ENCODE data around the gene CTPS1.

The CTPS1 gene

GRCh38 chr1:41044187-41044586 is 64.7 kb downstream of the CTPS1 start:
- Mint-ChIP-seq H3K4me3 (no peak overlapping the region), H3K9me3 (no peaks in the 10 kb centered on the region), H3K27me3 (no peaks in the 10 kb centered on the region), H3K36me3 (peaks cover 49% of the 10 kb centered on the region), H3K27ac (no peak overlapping the region), H3K4me1 (no peaks in the 10 kb centered on the region)
- no peak for ATAC-seq

- H3K27ac Mint-ChIP-seq: no peak overlapping the region
- no peaks in the 10 kb centered on the region for H3K27me3 Mint-ChIP-seq
- no peak for ATAC-seq
- H3K4me3 Mint-ChIP-seq: no peak overlapping the region
- H3K36me3 Mint-ChIP-seq: peaks cover 54% of the 10 kb centered on the region
- H3K9me3 Mint-ChIP-seq: no peaks in the 10 kb centered on the region
- H3K4me1 Mint-ChIP-seq: no peaks in the 10 kb centered on the region
Measured at GRCh38 chr1:41045740-41046139, 66.2 kb downstream of the CTPS1 start.

DNA sequence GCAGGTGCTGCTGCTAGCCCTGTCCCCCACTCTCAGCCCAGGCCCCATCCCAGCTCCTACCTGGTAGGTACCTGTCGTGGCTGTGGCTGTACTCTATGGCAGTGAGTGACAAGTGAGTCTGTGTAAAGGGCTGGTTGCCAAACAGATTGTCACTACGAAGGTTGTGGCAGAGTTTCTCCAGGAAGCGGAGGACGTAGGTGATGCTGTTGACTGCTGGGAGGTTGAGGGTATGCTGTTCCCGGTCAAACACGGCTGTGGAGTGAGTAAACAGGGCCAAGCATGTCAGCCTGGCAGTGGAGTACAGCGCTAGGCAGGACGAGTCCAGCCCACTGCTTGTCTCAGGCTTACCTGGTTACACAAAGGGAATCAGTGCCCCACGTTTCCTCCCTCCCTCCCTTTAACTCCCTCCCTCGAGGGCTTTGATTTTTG is 66.9 kb downstream of the CTPS1 start:
- Mint-ChIP-seq H3K27ac (no peak overlapping the region), H3K27me3 (no peaks in the 10 kb centered on the region), H3K4me1 (no peaks in the 10 kb centered on the region), H3K4me3 (no peak overlapping the region), H3K36me3 (peaks cover 57% of the 10 kb centered on the region), H3K9me3 (no peaks in the 10 kb centered on the region)
- no peak for ATAC-seq

GRCh38 chr1:41048540-41048939 is 69.0 kb downstream of the CTPS1 start:
- Mint-ChIP-seq H3K9me3 (no peaks in the 10 kb centered on the region), H3K4me1 (peaks cover 3% of the 10 kb centered on the region), H3K36me3 (peaks cover 61% of the 10 kb centered on the region), H3K4me3 (no peak overlapping the region), H3K27me3 (no peaks in the 10 kb centered on the region), H3K27ac (no peak overlapping the region)
- ATAC-seq: no peak

GRCh38 chr1:41051022-41051421 is 71.5 kb downstream of the CTPS1 start:
- Mint-ChIP-seq H3K9me3 (no peaks in the 10 kb centered on the region), H3K36me3 (peaks cover 70% of the 10 kb centered on the region), H3K4me1 (peaks cover 5% of the 10 kb centered on the region), H3K27ac (no peak overlapping the region), H3K4me3 (no peak overlapping the region), H3K27me3 (no peaks in the 10 kb centered on the region)
- ATAC-seq: no peak

DNA sequence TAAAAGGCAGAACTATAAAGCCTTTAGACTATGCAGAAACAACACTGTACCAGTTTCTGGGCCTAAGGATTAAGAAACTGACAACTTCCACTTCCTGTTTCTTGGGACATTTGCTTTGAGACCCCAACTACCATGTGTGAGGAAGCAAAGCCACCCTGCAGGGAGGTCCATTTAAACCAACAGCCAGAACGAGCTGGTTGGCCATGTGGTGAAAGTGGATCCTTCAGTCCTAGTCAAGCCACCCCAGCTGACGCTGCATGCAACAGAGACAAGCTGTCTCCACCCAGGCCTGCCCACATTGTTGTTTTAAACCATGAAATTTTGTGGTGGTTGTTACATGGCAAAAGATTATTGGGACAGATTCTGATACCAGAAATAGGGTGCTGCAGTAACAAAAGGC is 73.8 kb downstream of the CTPS1 start:
- Mint-ChIP-seq H3K27ac (no peak overlapping the region), H3K9me3 (no peaks in the 10 kb centered on the region), H3K4me1 (peaks cover 5% of the 10 kb centered on the region), H3K36me3 (peaks cover 57% of the 10 kb centered on the region), H3K27me3 (no peaks in the 10 kb centered on the region), H3K4me3 (no peak overlapping the region)
- peak; percentile 36 for ATAC-seq

DNA sequence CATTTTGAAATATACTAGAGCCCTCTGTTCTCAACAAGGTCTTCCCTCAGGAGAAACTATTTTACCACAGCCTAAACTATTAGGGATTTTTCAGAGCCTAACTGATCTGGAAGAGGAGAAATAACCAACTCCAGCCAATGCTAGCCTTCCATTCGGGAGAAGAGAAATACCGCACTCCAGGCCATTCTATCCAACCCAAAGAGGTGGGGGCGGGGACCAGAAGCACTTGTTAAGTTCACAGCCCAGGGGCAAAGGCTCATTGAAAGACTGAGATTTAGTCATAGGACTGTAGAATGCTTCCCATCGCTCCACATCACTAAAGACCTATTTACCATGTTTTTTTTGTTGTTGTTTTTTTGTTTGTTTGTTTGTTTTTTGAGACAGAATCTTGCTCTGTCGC is 77.4 kb downstream of the CTPS1 start:
- Mint-ChIP-seq H3K4me1 (peaks cover 5% of the 10 kb centered on the region), H3K9me3 (no peaks in the 10 kb centered on the region), H3K27me3 (no peaks in the 10 kb centered on the region), H3K4me3 (no peak overlapping the region), H3K36me3 (peaks cover 74% of the 10 kb centered on the region), H3K27ac (no peak overlapping the region)
- no peak for ATAC-seq
